Ishikawa (cell line): ENCODE data around the gene LIMK2.

ENCODE experiments used
- CEBPB ChIP-seq: IDR thresholded peaks from 2 replicates; pipeline ENCODE4 v1.6.1; 2012
- CREB1 ChIP-seq: IDR thresholded peaks from 2 replicates; pipeline ENCODE4 v1.6.1; 2012; ENCODE audit warnings: low read depth
- EGR1 ChIP-seq: IDR thresholded peaks from 2 replicates; pipeline ENCODE4 v1.6.1; 2012
- EP300 ChIP-seq: IDR thresholded peaks from 2 replicates; pipeline ENCODE4 v1.6.1; 2012; ENCODE audit warnings: borderline replicate concordance
- FOXM1 ChIP-seq: IDR thresholded peaks from 2 replicates; pipeline ENCODE4 v1.6.1; 2012; ENCODE audit warnings: low read depth, borderline replicate concordance
- MAX ChIP-seq: IDR thresholded peaks from 2 replicates; pipeline ENCODE4 v1.6.1; 2012
- NFIC ChIP-seq: IDR thresholded peaks from 2 replicates; pipeline ENCODE4 v1.6.1; 2012
- RAD21 ChIP-seq: IDR thresholded peaks from 2 replicates; pipeline ENCODE4 v1.6.1; 2012; ENCODE audit warnings: low read depth
- REST ChIP-seq: IDR thresholded peaks from 2 replicates; pipeline ENCODE4 v1.6.1; 2012; ENCODE audit warnings: low read depth, mild to moderate bottlenecking
- TAF1 ChIP-seq: IDR thresholded peaks from 2 replicates; pipeline ENCODE4 v1.6.1; 2012; ENCODE audit warnings: low read depth, mild to moderate bottlenecking
- TCF12 ChIP-seq: IDR thresholded peaks from 2 replicates; pipeline ENCODE4 v1.6.1; 2012; ENCODE audit warnings: low read depth
- TEAD4 ChIP-seq: IDR thresholded peaks from 2 replicates; pipeline ENCODE4 v1.6.1; 2012
- USF1 ChIP-seq: IDR thresholded peaks from 2 replicates; pipeline ENCODE4 v1.6.1; 2012
- YY1 ChIP-seq: IDR thresholded peaks from 2 replicates; pipeline ENCODE4 v1.6.1; 2012; ENCODE audit warnings: low read depth
- ZBTB7A ChIP-seq: IDR thresholded peaks from 2 replicates; pipeline ENCODE4 v1.6.1; 2012; ENCODE audit warnings: low read depth

The LIMK2 gene

GRCh38 chr22:31187627-31188026 is 24.5 kb upstream of the LIMK2 start:
- TF ChIP-seq CEBPB: no peak
- no peak for TF ChIP-seq NFIC
- TF ChIP-seq TEAD4: no peak
- TF ChIP-seq TCF12: no peak
- no peak for TF ChIP-seq MAX
- TF ChIP-seq REST: no peak
- TF ChIP-seq TAF1: no peak
- TF ChIP-seq CREB1: no peak
- TF ChIP-seq EP300: no peak
- no peak for TF ChIP-seq YY1
- no peak for TF ChIP-seq RAD21
- no peak for TF ChIP-seq USF1
- no peak for TF ChIP-seq EGR1
- no peak for TF ChIP-seq FOXM1
- TF ChIP-seq ZBTB7A: no peak

- TF ChIP-seq CEBPB: 0 out of 2 replicates have a peak, but pooled peaks have one; percentile 31
- no peak for TF ChIP-seq YY1
These were observed 19.6 kb upstream of the LIMK2 start for GRCh38 chr22:31192513-31192912.

GRCh38 chr22:31193092-31193491 is 19.0 kb upstream of the LIMK2 start:
- TF ChIP-seq REST: no peak
- no peak for TF ChIP-seq EP300
- no peak for TF ChIP-seq YY1
- no peak for TF ChIP-seq RAD21
- no peak for TF ChIP-seq TEAD4
- no peak for TF ChIP-seq TCF12
- TF ChIP-seq ZBTB7A: no peak
- no peak for TF ChIP-seq CEBPB
- TF ChIP-seq EGR1: no peak
- TF ChIP-seq TAF1: no peak
- no peak for TF ChIP-seq MAX
- no peak for TF ChIP-seq FOXM1
- TF ChIP-seq USF1: no peak
- no peak for TF ChIP-seq NFIC
- TF ChIP-seq CREB1: no peak

GRCh38 chr22:31199187-31199586 is 12.9 kb upstream of the LIMK2 start:
- TF ChIP-seq FOXM1 (no peak), RAD21 (peak; percentile 18; the same call in 1 of the 2 replicates), MAX (no peak)

- TF ChIP-seq NFIC (peak; percentile 73), EP300 (0 out of 2 replicates have a peak, but pooled peaks have one; percentile 47), YY1 (no peak), CEBPB (peak; percentile 75), MAX (0 out of 2 replicates have a peak, but pooled peaks have one; percentile 30), TCF12 (peak; percentile 75; the same call in 1 of the 2 replicates), FOXM1 (no peak), TEAD4 (peak; percentile 82), RAD21 (no peak), CREB1 (no peak)
These were observed 5.0 kb upstream of the LIMK2 start for GRCh38 chr22:31206896-31207687.
